ENCODE results near the gene MANF.

The MANF gene

DNA sequence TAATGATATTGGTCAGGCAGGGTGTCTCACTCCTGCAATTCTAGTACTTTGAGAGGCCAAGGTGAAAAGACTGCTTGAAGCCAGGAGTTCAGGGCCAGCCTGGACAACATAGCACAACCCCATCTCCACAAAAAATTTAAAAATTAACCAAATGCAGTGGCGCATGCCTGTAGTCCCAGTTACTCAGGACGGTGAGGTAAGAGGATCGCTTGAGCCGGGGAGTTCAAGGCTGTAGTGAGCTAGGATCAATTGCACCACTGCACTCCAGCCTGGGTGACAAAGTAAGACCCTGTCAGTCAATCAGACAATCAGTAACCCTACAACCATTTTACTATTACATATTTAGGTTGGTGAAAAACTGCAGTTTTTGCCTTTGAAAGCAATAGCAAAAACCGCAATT lies 49.0 kb downstream of the MANF start:
- TF ChIP-seq ZNF565 (CRISPR knock-in tag; conservative IDR thresholded peaks at IDR 0.05; ENCODE audit: low read depth) = no peak
- no peak for TF ChIP-seq GLIS3 (CRISPR knock-in tag; IDR thresholded peaks at IDR 0.05)
- TF ChIP-seq BACH2 (CRISPR knock-in tag; IDR thresholded peaks at IDR 0.05; ENCODE audit: borderline replicate concordance) = no peak
- no peak for TF ChIP-seq OSR1 (CRISPR knock-in tag; IDR thresholded peaks at IDR 0.05)
- TF ChIP-seq ZFP30 (CRISPR knock-in tag; IDR thresholded peaks at IDR 0.05) = no peak
- TF ChIP-seq PPARA (CRISPR knock-in tag; IDR thresholded peaks at IDR 0.05; ENCODE audit: borderline replicate concordance) = no peak
- no peak for TF ChIP-seq ARNTL (CRISPR knock-in tag; IDR thresholded peaks at IDR 0.05; ENCODE audit: borderline replicate concordance, low read depth)
- no peak for TF ChIP-seq POU6F1 (CRISPR knock-in tag; IDR thresholded peaks at IDR 0.05; ENCODE audit: borderline replicate concordance, low read depth)
- no peak for TF ChIP-seq CREB5 (CRISPR knock-in tag; IDR thresholded peaks at IDR 0.05; ENCODE audit: low read depth)
- TF ChIP-seq ISL1 (CRISPR knock-in tag; IDR thresholded peaks at IDR 0.05) = no peak
- no peak for TF ChIP-seq ZC3H10 (CRISPR knock-in tag; IDR thresholded peaks at IDR 0.05)
- no peak for TF ChIP-seq SNAI2 (CRISPR knock-in tag; IDR thresholded peaks at IDR 0.05)
- TF ChIP-seq RARB (CRISPR knock-in tag; IDR thresholded peaks at IDR 0.05) = no peak
- no peak for TF ChIP-seq ZFP3 (CRISPR knock-in tag; IDR thresholded peaks at IDR 0.05)
- TF ChIP-seq CSDC2 (CRISPR knock-in tag; IDR thresholded peaks at IDR 0.05) = no peak
- TF ChIP-seq ESRRG (CRISPR knock-in tag; IDR thresholded peaks at IDR 0.05) = no peak

DNA sequence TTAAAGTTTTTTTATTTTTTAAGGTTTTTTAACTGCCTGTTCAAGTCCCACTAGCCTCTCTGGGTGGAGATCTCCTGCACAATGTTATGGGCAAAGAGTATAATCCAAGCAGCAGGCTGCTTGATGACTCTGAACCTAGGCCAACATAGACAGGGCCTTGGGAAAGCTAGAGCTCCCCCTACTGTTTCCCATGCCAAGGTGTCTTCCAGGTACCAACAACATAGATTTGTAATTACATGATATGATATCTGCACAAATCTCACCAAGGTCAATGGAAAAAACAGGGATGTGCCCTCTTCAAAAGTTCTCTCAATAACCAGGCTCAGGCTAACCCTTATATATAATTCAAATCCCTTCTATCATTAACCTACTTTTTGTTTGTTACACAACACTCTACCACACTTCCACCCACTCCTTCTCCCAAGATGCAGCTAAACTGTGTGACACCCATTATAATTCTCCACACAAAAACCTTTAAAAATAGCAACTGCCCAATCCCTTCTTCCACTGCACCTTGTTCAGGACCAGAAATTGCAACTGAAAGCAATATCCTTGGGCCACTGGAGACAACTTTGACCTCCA lies 49.7 kb downstream of the MANF start:
- ATAC-seq = peak; percentile 95
- no peak for TF ChIP-seq TSHZ2 (CRISPR knock-in tag; IDR thresholded peaks at IDR 0.05)

More for the DNA sequence above, 49.0 kb downstream of the MANF start:
- ATAC-seq = no peak

GRCh38 chr3:51436998-51437639 lies 52.0 kb downstream of the MANF start:
- no peak for ATAC-seq
- TF ChIP-seq ESRRG (CRISPR knock-in tag; IDR thresholded peaks at IDR 0.05) (no peak), TCF4 (CRISPR knock-in tag; IDR thresholded peaks at IDR 0.05; ENCODE audit: borderline replicate concordance) (no peak), TSHZ2 (CRISPR knock-in tag; IDR thresholded peaks at IDR 0.05) (no peak), ZFP30 (CRISPR knock-in tag; IDR thresholded peaks at IDR 0.05) (no peak), RARB (CRISPR knock-in tag; IDR thresholded peaks at IDR 0.05) (no peak), CREB5 (CRISPR knock-in tag; IDR thresholded peaks at IDR 0.05; ENCODE audit: low read depth) (no peak), ZFP3 (CRISPR knock-in tag; IDR thresholded peaks at IDR 0.05) (no peak), PATZ1 (CRISPR knock-in tag; IDR thresholded peaks at IDR 0.05; ENCODE audit: borderline replicate concordance) (no peak), BACH2 (CRISPR knock-in tag; IDR thresholded peaks at IDR 0.05; ENCODE audit: borderline replicate concordance) (no peak), CSDC2 (CRISPR knock-in tag; IDR thresholded peaks at IDR 0.05) (no peak), CSRNP3 (CRISPR knock-in tag; IDR thresholded peaks at IDR 0.05) (no peak), ZC3H10 (CRISPR knock-in tag; IDR thresholded peaks at IDR 0.05) (no peak), POU6F1 (CRISPR knock-in tag; IDR thresholded peaks at IDR 0.05; ENCODE audit: borderline replicate concordance, low read depth) (no peak), OSR1 (CRISPR knock-in tag; IDR thresholded peaks at IDR 0.05) (no peak), ZNF70 (CRISPR knock-in tag; IDR thresholded peaks at IDR 0.05) (no peak)

Measured in SK-N-SH treated with all-trans-retinoic acid at 6 μM for 48 hours (cell line).